ENCODE data around the gene ZNF48.
A peak's percentile ranks its signal among the peaks of the same experiment; 100 is the strongest.

ZNF48 gene

GRCh38 chr16:30369938-30370455 is 25.2 kb upstream of the ZNF48 start:
- no peaks in the 10 kb centered on the region for H3K9me3 ChIP-seq (ENCODE audit: control insufficient read depth, low read length)
- no peak overlapping the region for H3K27ac ChIP-seq (ENCODE audit: insufficient read depth, low read depth, low read length, poor library complexity, severe bottlenecking)
- 0% methylated on average over 76 of the region's 76 CpGs for WGBS, 2 experiments
- peak overlapping the region; percentile 66 for H3K4me3 ChIP-seq (ENCODE audit: insufficient read depth, low read depth, low read length)
- no peaks in the 10 kb centered on the region for H3K36me3 ChIP-seq (ENCODE audit: control insufficient read depth, insufficient read depth, low read length)
- no peaks in the 10 kb centered on the region for H3K27me3 ChIP-seq (ENCODE audit: control insufficient read depth, insufficient read depth, low read length, poor library complexity, severe bottlenecking)
- peaks cover 20% of the 10 kb centered on the region for H3K4me1 ChIP-seq (ENCODE audit: control insufficient read depth, insufficient read depth, low read length)

GRCh38 chr16:30370456-30371247 is 24.6 kb upstream of the ZNF48 start, which contains the start of gene TBC1D10B:
Gene TBC1D10B, minus strand, starts transcription at chr16:30370494. Its CDS starts 311 bp downstream, at chr16:30370183.
- WGBS, 2 experiments = 0% methylated on average over 40 of the region's 40 CpGs
- H3K4me3 ChIP-seq (ENCODE audit: insufficient read depth, low read depth, low read length) = peak within 1 kb of the TSS; percentile 66
- H3K36me3 ChIP-seq (ENCODE audit: control insufficient read depth, insufficient read depth, low read length) = no peaks in the 10 kb centered on the region
- peak within 1 kb of the TSS; percentile 82 for H3K27ac ChIP-seq (ENCODE audit: insufficient read depth, low read depth, low read length, poor library complexity, severe bottlenecking)
- no peaks in the 10 kb centered on the region for H3K9me3 ChIP-seq (ENCODE audit: control insufficient read depth, low read length)
- H3K4me1 ChIP-seq (ENCODE audit: control insufficient read depth, insufficient read depth, low read length) = peaks cover 24% of the 10 kb centered on the region
- H3K27me3 ChIP-seq (ENCODE audit: control insufficient read depth, insufficient read depth, low read length, poor library complexity, severe bottlenecking) = no peaks in the 10 kb centered on the region

GRCh38 chr16:30371248-30371816 is 23.9 kb upstream of the ZNF48 start:
- Histone ChIP-seq H3K4me3 (ENCODE audit: insufficient read depth, low read depth, low read length) (peak overlapping the region; percentile 43), H3K9me3 (ENCODE audit: control insufficient read depth, low read length) (no peaks in the 10 kb centered on the region), H3K27me3 (ENCODE audit: control insufficient read depth, insufficient read depth, low read length, poor library complexity, severe bottlenecking) (no peaks in the 10 kb centered on the region), H3K36me3 (ENCODE audit: control insufficient read depth, insufficient read depth, low read length) (no peaks in the 10 kb centered on the region), H3K4me1 (ENCODE audit: control insufficient read depth, insufficient read depth, low read length) (peaks cover 30% of the 10 kb centered on the region), H3K27ac (ENCODE audit: insufficient read depth, low read depth, low read length, poor library complexity, severe bottlenecking) (peak overlapping the region; percentile 82)
- WGBS, 2 experiments = 28 to 30% methylated on average over 11 of the region's 11 CpGs

GRCh38 chr16:30372038-30372712 is 23.0 kb upstream of the ZNF48 start:
- peaks cover 34% of the 10 kb centered on the region for H3K4me1 ChIP-seq (ENCODE audit: control insufficient read depth, insufficient read depth, low read length)
- 88 to 95% methylated on average over 6 of the region's 6 CpGs for WGBS, 2 experiments
- no peaks in the 10 kb centered on the region for H3K9me3 ChIP-seq (ENCODE audit: control insufficient read depth, low read length)
- no peaks in the 10 kb centered on the region for H3K27me3 ChIP-seq (ENCODE audit: control insufficient read depth, insufficient read depth, low read length, poor library complexity, severe bottlenecking)
- H3K36me3 ChIP-seq (ENCODE audit: control insufficient read depth, insufficient read depth, low read length) = no peaks in the 10 kb centered on the region
- no peak overlapping the region for H3K4me3 ChIP-seq (ENCODE audit: insufficient read depth, low read depth, low read length)
- no peak overlapping the region for H3K27ac ChIP-seq (ENCODE audit: insufficient read depth, low read depth, low read length, poor library complexity, severe bottlenecking)

- WGBS, 2 experiments = 93 to 94% methylated on average over 5 of the region's 5 CpGs
- Histone ChIP-seq H3K27ac (ENCODE audit: insufficient read depth, low read depth, low read length, poor library complexity, severe bottlenecking) (no peak overlapping the region), H3K4me3 (ENCODE audit: insufficient read depth, low read depth, low read length) (no peak overlapping the region)
Measured at GRCh38 chr16:30372725-30373124, 22.5 kb upstream of the ZNF48 start.

GRCh38 chr16:30374538-30374937 is 20.7 kb upstream of the ZNF48 start, which contains the start of gene MYL11:
Gene MYL11, plus strand, starts transcription at chr16:30374802. Its CDS starts 56 bp downstream, at chr16:30374858.
- no peaks in the 10 kb centered on the region for H3K9me3 ChIP-seq (ENCODE audit: control insufficient read depth, low read length)
- no peaks in the 10 kb centered on the region for H3K36me3 ChIP-seq (ENCODE audit: control insufficient read depth, insufficient read depth, low read length)
- no peak within 1 kb of the TSS for H3K27ac ChIP-seq (ENCODE audit: insufficient read depth, low read depth, low read length, poor library complexity, severe bottlenecking)
- no peaks in the 10 kb centered on the region for H3K27me3 ChIP-seq (ENCODE audit: control insufficient read depth, insufficient read depth, low read length, poor library complexity, severe bottlenecking)
- H3K4me1 ChIP-seq (ENCODE audit: control insufficient read depth, insufficient read depth, low read length) = peaks cover 23% of the 10 kb centered on the region
- 83 to 90% methylated on average over 6 of the region's 6 CpGs for WGBS, 2 experiments
- no peak within 1 kb of the TSS for H3K4me3 ChIP-seq (ENCODE audit: insufficient read depth, low read depth, low read length)

More at GRCh38 chr16:30372725-30373124, 22.5 kb upstream of the ZNF48 start:
- H3K4me1 ChIP-seq (ENCODE audit: control insufficient read depth, insufficient read depth, low read length) = peaks cover 33% of the 10 kb centered on the region
- no peaks in the 10 kb centered on the region for H3K36me3 ChIP-seq (ENCODE audit: control insufficient read depth, insufficient read depth, low read length)
- H3K27me3 ChIP-seq (ENCODE audit: control insufficient read depth, insufficient read depth, low read length, poor library complexity, severe bottlenecking) = no peaks in the 10 kb centered on the region
- no peaks in the 10 kb centered on the region for H3K9me3 ChIP-seq (ENCODE audit: control insufficient read depth, low read length)

GRCh38 chr16:30375864-30376263 is 19.4 kb upstream of the ZNF48 start:
- Histone ChIP-seq H3K9me3 (ENCODE audit: control insufficient read depth, low read length) (no peaks in the 10 kb centered on the region), H3K4me1 (ENCODE audit: control insufficient read depth, insufficient read depth, low read length) (peaks cover 23% of the 10 kb centered on the region), H3K27me3 (ENCODE audit: control insufficient read depth, insufficient read depth, low read length, poor library complexity, severe bottlenecking) (no peaks in the 10 kb centered on the region), H3K27ac (ENCODE audit: insufficient read depth, low read depth, low read length, poor library complexity, severe bottlenecking) (no peak overlapping the region), H3K4me3 (ENCODE audit: insufficient read depth, low read depth, low read length) (no peak overlapping the region), H3K36me3 (ENCODE audit: control insufficient read depth, insufficient read depth, low read length) (no peaks in the 10 kb centered on the region)
- WGBS, 2 experiments = 89 to 92% methylated on average over 8 of the region's 8 CpGs

GRCh38 chr16:30376461-30376902 is 18.7 kb upstream of the ZNF48 start:
- Histone ChIP-seq H3K36me3 (ENCODE audit: control insufficient read depth, insufficient read depth, low read length) (no peaks in the 10 kb centered on the region), H3K9me3 (ENCODE audit: control insufficient read depth, low read length) (no peaks in the 10 kb centered on the region), H3K4me1 (ENCODE audit: control insufficient read depth, insufficient read depth, low read length) (peaks cover 20% of the 10 kb centered on the region), H3K27me3 (ENCODE audit: control insufficient read depth, insufficient read depth, low read length, poor library complexity, severe bottlenecking) (no peaks in the 10 kb centered on the region), H3K27ac (ENCODE audit: insufficient read depth, low read depth, low read length, poor library complexity, severe bottlenecking) (no peak overlapping the region), H3K4me3 (ENCODE audit: insufficient read depth, low read depth, low read length) (no peak overlapping the region)
- WGBS, 2 experiments = 93 to 96% methylated on average over 8 of the region's 8 CpGs

GRCh38 chr16:30377050-30377811 is 18.0 kb upstream of the ZNF48 start:
- 55 to 57% methylated on average over 29 of the region's 29 CpGs for WGBS, 2 experiments
- Histone ChIP-seq H3K36me3 (ENCODE audit: control insufficient read depth, insufficient read depth, low read length) (no peaks in the 10 kb centered on the region), H3K27ac (ENCODE audit: insufficient read depth, low read depth, low read length, poor library complexity, severe bottlenecking) (peak overlapping the region; percentile 100), H3K4me1 (ENCODE audit: control insufficient read depth, insufficient read depth, low read length) (peaks cover 17% of the 10 kb centered on the region), H3K27me3 (ENCODE audit: control insufficient read depth, insufficient read depth, low read length, poor library complexity, severe bottlenecking) (no peaks in the 10 kb centered on the region), H3K4me3 (ENCODE audit: insufficient read depth, low read depth, low read length) (peak overlapping the region; percentile 82), H3K9me3 (ENCODE audit: control insufficient read depth, low read length) (no peaks in the 10 kb centered on the region)
